Kidney (tissue), 14 donors: Measurements from ENCODE around the gene AVL9. TPM values are rescaled to one million over a fixed set of nuclear protein-coding genes. Genes with fewer than 3 reads are reported as not detected.
"Not testable (repeated sequence)": the region's sequence is repeated elsewhere in the genome, so short reads cannot be mapped to it uniquely, and the experiment has no call there.

Experiments
- DNase-seq, 5 donors: peaks; one replicate each; pipeline ENCODE4 v3.0.0-alpha.2; 2013 to 2020
- FAIRE-seq: peaks from 2 replicates; lab custom pipeline; 2012; peaks lifted over from hg19 to GRCh38; lab: Jason Lieb, UNC
- H3K27ac ChIP-seq, 2 donors: one replicate each; pipeline ENCODE4 v1.7.0; 2013; ENCODE audit warnings: low read depth in 2 of 2, low read length in 2 of 2, inconsistent platforms in 1 of 2
- H3K27me3 ChIP-seq: one replicate; pipeline ENCODE4 v1.7.1; 2013; ENCODE audit warnings: low read length, inconsistent platforms; ENCODE audit not compliant: control insufficient read depth, insufficient read depth
- H3K36me3 ChIP-seq, 3 donors: one replicate each; pipeline versions ENCODE4 v1.7.0 to v1.7.1; 2013; ENCODE audit warnings: low read length in 3 of 3, control low read depth in 1 of 3, inconsistent platforms in 1 of 3; ENCODE audit not compliant: insufficient read depth in 3 of 3, control insufficient read depth in 2 of 3
- H3K4me1 ChIP-seq, 3 donors: one replicate each; pipeline versions ENCODE4 v1.7.0 to v1.7.1; 2013; ENCODE audit warnings: low read length in 3 of 3, inconsistent platforms in 1 of 3, low read depth in 1 of 3; ENCODE audit not compliant: control insufficient read depth in 2 of 3, insufficient read depth in 2 of 3
- H3K4me3 ChIP-seq, 3 donors: one replicate each; pipeline versions ENCODE4 v1.7.0 to v1.8.1; 2013; ENCODE audit warnings: low read length in 3 of 3, control low read depth in 1 of 3, inconsistent platforms in 1 of 3
- H3K9ac ChIP-seq, 3 donors: one replicate each; pipeline versions ENCODE4 v1.7.0 to v1.7.1; 2013; ENCODE audit warnings: low read length in 3 of 3, control low read depth in 1 of 3, inconsistent platforms in 1 of 3
- H3K9me3 ChIP-seq, 3 donors: one replicate each; pipeline versions ENCODE4 v1.7.0 to v1.7.1; 2013; ENCODE audit warnings: low read length in 3 of 3, control low read depth in 1 of 3, inconsistent platforms in 1 of 3; ENCODE audit not compliant: control insufficient read depth in 2 of 3, insufficient read depth in 1 of 3
- intact Hi-C: fragments of 100-400 bp; cut with DNase I; formaldehyde crosslinking; loops from one replicate; pipeline ENCODE4 v1.11.1; 2022
- polyA plus RNA-seq: library from polyadenylated mRNA; stranded (reverse); fragments of 350-450 nt; fragmentation: Illumina TruSeq; extraction: RNeasy Lipid Tissue Mini Kit (QIAGEN cat#74804); gene quantifications from one replicate; pipeline ENCODE4 v1.2.3, GENCODE V29; 2014; ENCODE audit warnings: low read depth, low replicate concordance; ENCODE audit not compliant: insufficient read depth
- total RNA-seq: library from RNA; stranded (reverse); fragmentation: NEBNext Ultra II Directional; extraction: Animal tissue kit (Norgen Biotek cat#: 25700); gene quantifications from one replicate; pipeline ENCODE4 v1.2.1, GENCODE V29; 2021
- TF ChIP-seq, protein P1 (sequence below): IDR thresholded peaks from 3 replicates; pipeline ENCODE4 v1.5.1; 2012; ENCODE audit warnings: mild to moderate bottlenecking, moderate library complexity, borderline replicate concordance; ENCODE audit not compliant: insufficient read depth; ENCODE audit errors: extremely low read depth
- donor health status: control.
- donor health status: control.
- donor health status: control.
- donor health status: control.
- donor health status: control.
- donor health status: DM: yes; HTN: yes; CAD: no.
- donor health status: Normal renal cell carcinoma (clear cell type).

AVL9 gene
- total and polyA plus RNA-seq, 2 donors from 2014 or later = 7.9 to 39.9 TPM

DNA sequence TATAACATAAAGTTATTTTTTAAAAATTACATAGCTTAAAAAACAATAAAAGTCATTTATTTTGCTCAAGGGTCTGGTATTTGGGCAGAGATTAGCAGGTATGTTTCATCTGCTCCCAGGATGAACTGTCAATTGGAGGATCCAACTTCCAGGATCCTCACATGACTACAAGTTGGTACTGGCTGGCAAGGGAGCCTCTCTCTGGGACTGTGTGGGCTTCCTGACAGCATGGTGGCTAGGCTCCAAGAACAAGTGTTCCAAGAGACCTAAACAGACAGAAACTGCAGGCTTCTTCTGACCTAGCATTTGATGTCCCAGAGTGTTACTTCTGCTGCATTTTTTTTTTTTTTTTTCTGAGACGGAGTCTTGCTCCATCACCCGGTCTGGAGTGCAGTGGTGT is 107.2 kb downstream of the AVL9 start:
- Histone ChIP-seq H3K4me3 (no peak overlapping the region), H3K27me3 (no peaks in the 10 kb centered on the region), H3K27ac (no peak overlapping the region), H3K4me1 (no peaks in the 10 kb centered on the region), H3K9me3 (no peaks in the 10 kb centered on the region), H3K36me3 (no peaks in the 10 kb centered on the region), H3K9ac (no peak overlapping the region)
- TF ChIP-seq, protein P1, sequence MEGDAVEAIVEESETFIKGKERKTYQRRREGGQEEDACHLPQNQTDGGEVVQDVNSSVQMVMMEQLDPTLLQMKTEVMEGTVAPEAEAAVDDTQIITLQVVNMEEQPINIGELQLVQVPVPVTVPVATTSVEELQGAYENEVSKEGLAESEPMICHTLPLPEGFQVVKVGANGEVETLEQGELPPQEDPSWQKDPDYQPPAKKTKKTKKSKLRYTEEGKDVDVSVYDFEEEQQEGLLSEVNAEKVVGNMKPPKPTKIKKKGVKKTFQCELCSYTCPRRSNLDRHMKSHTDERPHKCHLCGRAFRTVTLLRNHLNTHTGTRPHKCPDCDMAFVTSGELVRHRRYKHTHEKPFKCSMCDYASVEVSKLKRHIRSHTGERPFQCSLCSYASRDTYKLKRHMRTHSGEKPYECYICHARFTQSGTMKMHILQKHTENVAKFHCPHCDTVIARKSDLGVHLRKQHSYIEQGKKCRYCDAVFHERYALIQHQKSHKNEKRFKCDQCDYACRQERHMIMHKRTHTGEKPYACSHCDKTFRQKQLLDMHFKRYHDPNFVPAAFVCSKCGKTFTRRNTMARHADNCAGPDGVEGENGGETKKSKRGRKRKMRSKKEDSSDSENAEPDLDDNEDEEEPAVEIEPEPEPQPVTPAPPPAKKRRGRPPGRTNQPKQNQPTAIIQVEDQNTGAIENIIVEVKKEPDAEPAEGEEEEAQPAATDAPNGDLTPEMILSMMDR = no peak
- DNase-seq = no peak
- no peak for FAIRE-seq
- intact Hi-C loops = no loop called here

DNA sequence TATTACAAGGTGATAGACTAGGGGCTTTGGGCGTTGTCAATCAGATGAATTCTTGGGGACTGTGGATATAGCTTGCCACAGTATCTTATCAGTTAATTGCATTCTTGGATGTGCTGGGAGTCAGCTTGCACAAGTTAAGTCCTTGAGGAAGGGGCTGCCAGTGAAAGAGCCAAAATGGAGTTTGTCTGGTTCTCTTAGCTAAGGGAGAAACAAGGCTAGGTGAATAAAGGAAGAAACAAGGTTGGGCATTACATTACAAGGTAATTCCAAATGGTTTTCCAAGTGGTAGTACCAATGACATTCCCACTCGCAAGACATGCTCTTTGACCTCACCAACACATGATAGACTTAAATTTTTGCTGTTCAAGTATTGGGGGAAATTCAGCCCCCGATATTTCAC is 108.2 kb downstream of the AVL9 start:
- H3K4me1 ChIP-seq, H3K9ac ChIP-seq, DNase-seq, H3K9me3 ChIP-seq, FAIRE-seq, H3K27me3 ChIP-seq, H3K27ac ChIP-seq, H3K4me3 ChIP-seq, intact Hi-C loops, H3K36me3 ChIP-seq: not testable (repeated sequence)

DNA sequence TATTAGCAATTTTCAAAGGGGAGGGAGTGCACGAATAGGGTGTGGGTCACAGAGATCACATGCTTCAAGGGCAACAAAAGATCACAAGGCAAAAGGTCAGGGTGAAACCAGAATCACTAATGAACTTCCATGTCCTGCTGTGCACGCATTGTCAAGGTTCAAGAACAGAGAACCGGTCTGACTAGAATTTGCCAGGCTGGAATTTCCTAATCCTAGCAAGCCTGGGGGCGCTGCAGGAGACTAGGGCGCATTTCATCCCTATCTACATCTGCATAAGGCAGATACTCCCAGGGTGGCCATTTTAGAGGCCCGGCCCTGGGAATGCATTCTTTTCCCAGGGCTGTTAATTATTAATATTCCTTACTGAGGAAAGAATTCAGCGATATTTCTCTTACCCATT is 108.8 kb downstream of the AVL9 start:
- H3K9me3 ChIP-seq, H3K27ac ChIP-seq, H3K36me3 ChIP-seq, H3K4me3 ChIP-seq, H3K27me3 ChIP-seq, FAIRE-seq, DNase-seq, H3K9ac ChIP-seq, intact Hi-C loops, H3K4me1 ChIP-seq: not testable (repeated sequence)

DNA sequence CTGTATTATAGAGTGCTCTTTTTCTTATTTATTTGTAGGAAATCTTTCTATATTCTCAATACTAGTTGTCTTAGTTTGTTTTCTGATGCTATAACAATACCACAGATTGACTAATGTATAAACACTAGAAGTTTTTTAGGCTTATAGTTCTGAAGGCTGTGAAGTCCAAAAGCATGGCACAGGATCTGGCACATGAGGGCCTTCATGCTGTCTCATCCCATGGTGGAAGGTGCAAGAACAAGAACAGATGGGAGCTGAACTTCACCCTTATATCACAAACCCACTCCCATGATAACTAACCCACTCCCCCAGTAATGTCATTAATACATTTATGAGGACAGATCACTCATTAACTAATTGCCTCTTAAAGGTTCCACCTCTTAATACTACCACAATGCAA is 109.7 kb downstream of the AVL9 start:
- Histone ChIP-seq H3K36me3 (no peaks in the 10 kb centered on the region), H3K9me3 (no peaks in the 10 kb centered on the region), H3K27me3 (no peaks in the 10 kb centered on the region), H3K9ac (no peak overlapping the region), H3K27ac (no peak overlapping the region), H3K4me1 (no peaks in the 10 kb centered on the region), H3K4me3 (no peak overlapping the region)
- intact Hi-C loops = no loop called here
- TF ChIP-seq, protein P1 = no peak
- FAIRE-seq (no peak), DNase-seq (no peak)

DNA sequence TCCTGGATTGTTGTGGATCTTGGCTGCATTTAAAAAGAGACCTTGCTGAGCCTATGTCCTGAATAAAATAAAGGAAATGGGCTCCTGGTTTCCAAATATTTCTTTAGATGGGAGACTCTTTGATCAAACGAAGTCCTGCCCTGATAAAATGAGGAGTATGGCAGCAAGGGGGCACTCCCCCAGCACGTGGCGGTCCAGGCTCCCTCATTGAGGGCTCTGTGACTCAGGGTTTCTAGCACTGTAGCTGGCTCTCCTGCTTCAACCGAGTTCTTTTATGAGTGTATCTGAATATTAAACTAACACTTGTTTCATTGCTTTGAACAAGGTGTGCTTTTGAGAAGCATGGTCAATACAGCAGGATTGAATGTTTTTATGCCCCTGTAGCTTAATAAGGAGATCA is 114.2 kb downstream of the AVL9 start:
- no peaks in the 10 kb centered on the region for H3K36me3 ChIP-seq
- TF ChIP-seq, protein P1 = no peak
- no peak for FAIRE-seq

More for the DNA sequence above, 114.2 kb downstream of the AVL9 start:
- Histone ChIP-seq H3K9ac (no peak overlapping the region), H3K27me3 (no peaks in the 10 kb centered on the region), H3K27ac (no peak overlapping the region), H3K4me3 (no peak overlapping the region), H3K4me1 (peaks cover 0 to 8% (median 0%) of the 10 kb centered on the region in 3 donors), H3K9me3 (no peaks in the 10 kb centered on the region)
- no peak for DNase-seq
- intact Hi-C loops = no loop called here
